HG02763 (cell line): Measurements from ENCODE around the gene USP13.

Source experiments
- ATAC-seq: cut with Tn5 transposase; IDR thresholded peaks from one replicate; pipeline ENCODE4 v1.9.1; 2021; ENCODE audit warnings: mild to moderate bottlenecking, moderate library complexity; ENCODE audit not compliant: unreplicated experiment

Gene USP13

DNA sequence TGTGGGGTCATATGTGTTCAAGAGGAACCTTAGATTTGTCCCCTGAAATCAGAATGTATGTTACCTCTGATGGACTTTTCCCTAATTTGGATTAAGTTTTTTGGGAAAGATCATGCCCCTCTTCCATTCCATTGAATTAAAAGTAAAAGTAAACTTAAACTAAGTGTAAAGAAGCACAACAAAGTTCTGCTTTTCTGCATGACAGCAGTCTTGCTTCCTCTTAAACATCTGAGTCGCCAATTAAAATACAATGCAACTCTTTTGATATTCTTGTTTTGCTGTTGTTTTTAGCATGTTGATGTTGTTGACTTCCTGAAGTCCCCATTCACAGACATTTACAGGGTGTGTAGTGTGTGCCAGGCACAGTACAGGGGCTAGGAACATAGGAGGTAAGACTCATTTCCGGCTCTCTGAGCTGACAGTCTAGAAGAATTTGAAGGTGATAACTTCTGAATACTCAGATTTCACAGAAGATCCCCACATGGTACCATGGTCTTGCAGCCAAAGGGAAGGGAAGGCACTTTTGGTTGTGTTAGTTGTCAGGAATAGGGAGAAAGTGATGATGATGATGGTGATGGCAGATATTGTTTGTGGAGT is 45.0 kb downstream of the USP13 start:
- ATAC-seq: no peak

- ATAC-seq: no peak
These were observed 47.9 kb downstream of the USP13 start for GRCh38 chr3:179700716-179701115.

- no peak for ATAC-seq
These were observed 48.5 kb downstream of the USP13 start for GRCh38 chr3:179701176-179701827.

DNA sequence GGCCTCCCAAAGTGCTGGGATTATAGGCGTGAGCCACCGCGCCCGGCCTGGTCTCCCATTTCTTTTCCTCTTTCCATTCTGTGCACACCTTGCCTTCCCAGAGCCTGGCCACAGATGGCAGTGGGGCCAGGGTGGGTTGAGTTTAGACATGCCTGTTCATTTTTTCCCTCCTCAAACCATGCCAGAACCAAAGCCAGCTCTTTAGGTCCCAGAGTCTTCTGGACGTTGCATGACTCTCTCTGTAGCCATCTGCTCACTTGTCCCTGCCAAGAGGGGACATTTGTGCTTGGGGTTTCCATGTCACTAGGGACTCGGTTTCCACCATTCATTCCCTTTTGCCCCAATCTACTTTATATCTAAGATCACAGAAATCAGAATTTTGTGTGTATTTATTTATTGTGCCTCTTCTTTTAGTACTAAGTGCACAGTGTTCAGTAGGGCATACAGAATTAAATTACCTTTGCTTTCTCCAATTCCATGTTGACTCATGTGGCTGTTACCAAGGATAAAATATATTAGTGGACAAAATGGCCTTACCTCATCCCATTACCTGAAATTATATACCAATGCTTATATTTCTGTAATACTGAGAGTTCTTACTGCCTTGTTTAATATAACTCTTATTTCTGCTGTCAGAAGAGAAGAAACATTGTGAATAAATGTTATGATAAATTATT is 49.6 kb downstream of the USP13 start:
- ATAC-seq: no peak

DNA sequence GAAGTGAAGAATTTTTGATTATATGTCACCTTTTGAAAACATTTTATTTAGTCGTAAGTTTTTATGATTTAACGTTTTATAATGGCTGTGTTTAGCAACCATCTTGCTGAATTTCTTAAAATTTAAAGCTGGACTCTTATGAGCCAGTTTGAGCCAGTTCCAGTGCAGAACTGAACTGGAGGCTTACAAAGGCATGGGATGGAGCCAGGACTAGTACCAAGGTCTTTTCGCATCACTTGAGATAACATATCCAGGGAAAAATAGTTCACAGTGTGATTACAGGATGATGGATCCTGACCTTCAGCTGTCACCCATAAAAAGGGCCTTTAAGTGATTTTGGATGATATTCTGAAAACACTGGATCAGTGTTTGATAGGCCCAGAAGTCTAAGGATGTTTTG is 51.0 kb downstream of the USP13 start:
- ATAC-seq: no peak

- ATAC-seq: no peak
These were observed 53.4 kb downstream of the USP13 start for GRCh38 chr3:179706233-179706632.

DNA sequence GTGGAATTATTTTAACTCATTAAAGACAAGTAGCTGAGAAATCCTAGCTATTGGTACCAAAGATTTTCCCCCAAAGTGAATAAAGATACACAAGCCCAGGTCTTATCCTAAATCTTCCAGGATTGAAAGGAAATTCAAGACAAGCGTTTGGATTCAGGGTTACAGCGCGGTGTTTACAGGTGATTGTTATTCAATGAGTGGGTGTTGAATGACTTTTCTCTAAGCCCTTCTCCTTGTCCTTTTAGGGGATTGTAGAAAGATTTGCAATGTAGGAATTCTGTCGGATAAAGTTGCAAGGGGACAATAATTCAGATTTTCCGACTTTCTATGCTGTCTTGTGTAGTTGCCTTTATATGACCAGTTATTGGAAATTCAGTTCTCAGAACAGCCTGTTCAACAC is 57.2 kb downstream of the USP13 start:
- no peak for ATAC-seq

DNA sequence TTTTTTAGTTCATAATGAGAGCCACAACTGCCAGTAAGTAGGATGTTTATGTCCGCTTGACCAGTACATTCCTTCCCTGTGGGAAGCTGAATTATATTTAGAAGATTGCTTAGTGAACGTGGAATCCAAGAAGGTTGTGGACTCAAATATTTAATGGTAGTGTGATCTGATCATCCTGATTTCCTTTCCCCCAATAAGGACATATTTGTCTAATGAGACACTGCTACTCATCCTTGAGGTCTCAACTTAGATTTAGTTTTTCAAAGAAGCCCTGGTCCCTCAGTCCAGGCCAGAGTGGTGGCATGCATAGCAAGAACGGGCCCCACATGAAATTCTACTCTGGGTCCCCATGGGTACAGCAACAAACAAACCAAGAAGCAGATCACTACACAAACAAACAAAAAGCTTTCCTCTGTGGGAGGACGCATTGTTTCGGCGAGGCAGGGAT is 60.8 kb downstream of the USP13 start:
- ATAC-seq: no peak

- no peak for ATAC-seq
These were observed 62.7 kb downstream of the USP13 start for GRCh38 chr3:179715582-179715981.

DNA sequence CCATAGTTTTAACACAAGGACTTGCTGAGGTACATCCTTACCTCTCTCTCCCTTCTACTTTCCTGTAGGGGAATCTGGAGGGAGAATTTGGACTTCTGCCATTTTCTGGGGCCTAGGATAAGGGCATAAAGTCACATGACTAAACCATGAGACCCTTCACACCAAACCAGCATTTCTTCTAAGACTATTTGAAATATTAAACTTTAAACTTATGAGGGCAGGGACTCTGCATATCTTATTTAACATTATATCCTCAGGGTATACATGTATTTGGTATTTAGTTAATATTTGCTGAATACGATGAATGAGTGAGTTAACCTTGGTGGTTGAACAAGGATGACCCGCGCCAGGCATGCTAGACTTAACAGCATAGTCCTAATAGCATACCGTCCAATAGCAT is 63.4 kb downstream of the USP13 start:
- ATAC-seq: no peak

DNA sequence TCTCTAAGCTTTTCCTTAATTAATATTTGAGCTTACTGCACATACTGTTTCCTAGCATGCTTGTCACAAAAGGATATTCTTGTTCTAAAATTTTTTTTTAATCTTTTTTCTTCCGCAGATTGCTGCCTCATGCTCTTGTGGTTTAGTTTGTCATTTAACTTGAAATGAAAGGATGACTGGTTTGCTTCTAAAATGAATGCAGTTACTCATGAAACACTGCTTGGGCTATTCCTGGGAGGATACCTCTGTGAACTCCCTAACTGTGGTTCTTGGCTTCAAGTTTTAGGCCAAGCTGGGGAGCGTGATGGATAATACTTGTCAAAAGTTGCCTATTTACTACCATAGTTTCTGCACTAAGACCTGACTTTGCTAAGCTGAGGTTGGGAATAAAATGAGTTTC is 64.0 kb downstream of the USP13 start:
- no peak for ATAC-seq

DNA sequence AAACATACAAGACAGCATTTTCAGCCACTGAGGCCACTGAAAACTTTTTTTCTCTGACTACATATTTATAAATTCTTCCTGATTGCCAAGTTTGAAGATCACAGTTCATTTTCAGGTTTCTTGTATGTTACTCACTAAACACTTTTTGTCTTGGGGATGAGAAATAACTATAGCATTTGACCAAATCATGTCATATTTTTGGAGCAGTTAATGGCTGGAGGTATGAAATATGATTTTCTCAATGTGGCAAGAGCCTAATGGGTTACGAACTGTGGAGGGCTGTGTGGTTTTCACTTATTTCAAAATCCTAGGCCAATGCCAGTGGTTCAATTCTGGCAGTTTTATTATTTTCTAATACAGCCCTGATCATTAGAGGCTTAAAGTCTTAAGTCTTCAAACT is 64.4 kb downstream of the USP13 start:
- ATAC-seq: no peak

- no peak for ATAC-seq
These were observed 66.4 kb downstream of the USP13 start for GRCh38 chr3:179719048-179719734.

DNA sequence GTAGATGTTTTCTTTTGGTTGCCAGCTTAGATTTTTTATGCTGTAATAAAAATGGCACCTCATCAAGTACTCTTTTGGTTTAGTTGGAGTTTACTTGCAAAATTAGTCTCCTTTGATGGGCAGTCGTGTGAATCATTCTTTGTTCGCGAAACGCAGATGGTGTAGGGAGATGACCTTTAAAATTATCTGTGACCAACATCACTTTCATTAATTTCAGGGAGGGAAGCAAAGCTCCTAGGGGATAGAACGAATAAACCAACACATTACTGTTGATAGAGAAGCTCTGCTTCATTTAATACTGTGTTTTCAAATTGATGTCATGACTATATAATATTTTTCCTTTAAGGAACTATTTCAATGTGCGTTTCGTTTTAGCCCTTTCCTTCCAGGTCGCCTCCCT is 67.4 kb downstream of the USP13 start:
- no peak for ATAC-seq

DNA sequence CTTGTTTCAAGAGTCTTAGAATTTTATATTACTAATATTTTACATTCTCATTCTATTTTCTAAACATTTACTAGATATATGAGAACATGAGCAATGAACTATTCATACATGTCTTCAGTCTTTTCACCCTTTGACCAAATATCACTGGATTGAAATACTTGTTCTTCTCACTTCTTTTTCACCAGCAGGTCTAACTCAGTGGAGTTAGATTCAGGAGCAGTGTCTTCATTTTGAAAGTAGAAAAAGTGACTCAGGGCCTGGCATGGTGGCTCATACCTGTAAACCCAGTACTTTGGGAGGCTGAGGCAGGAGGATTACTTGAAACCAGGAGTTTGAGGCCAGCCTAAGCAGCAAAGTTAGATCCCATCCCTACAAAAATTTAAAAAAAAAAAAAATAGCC is 70.8 kb downstream of the USP13 start:
- no peak for ATAC-seq

GRCh38 chr3:179726075-179726699 is 73.3 kb downstream of the USP13 start:
- ATAC-seq: no peak

DNA sequence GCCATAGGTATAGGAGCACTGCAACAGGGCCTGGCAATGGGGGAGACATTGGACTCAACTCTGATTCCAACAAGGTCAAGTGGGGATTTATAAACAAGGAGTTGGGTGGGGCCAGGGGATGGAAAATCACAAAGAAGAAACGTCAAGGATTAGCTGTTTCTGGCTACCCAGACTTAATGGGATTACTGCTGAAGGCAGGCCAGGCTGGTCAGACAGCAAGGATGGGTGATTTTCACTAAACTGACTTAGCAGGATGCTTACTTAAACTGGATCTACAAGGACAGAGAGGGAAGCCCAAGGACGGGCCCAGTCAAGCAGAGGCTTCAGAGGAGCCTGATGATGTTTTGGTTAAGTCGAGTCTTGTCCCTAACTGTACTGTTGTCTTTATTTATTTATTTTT is 76.2 kb downstream of the USP13 start:
- no peak for ATAC-seq

DNA sequence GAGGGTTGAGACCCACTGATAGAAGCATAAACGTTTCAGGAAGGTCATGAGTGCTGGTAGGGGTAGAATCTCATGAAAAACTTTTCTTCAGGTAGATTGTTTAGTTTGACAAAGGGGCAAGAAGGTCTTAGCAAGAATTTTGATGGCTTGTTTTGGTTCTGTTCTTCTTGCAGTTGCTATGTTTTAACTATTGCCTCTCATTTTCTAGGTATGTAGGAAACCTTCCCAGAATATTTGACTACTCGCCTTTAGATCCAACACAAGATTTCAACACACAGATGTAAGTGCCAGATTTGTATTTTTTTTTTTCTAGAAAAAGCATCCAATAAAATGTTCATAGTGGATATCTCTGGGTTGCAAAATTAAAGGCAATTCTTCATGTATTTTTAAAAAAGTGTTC is 77.1 kb downstream of the USP13 start:
- ATAC-seq: no peak

GRCh38 chr3:179730506-179730905 is 77.7 kb downstream of the USP13 start:
- ATAC-seq: no peak

GRCh38 chr3:179731544-179731943 is 78.7 kb downstream of the USP13 start:
- no peak for ATAC-seq

GRCh38 chr3:179732661-179733348 is 80.0 kb downstream of the USP13 start:
- ATAC-seq: no peak
